ENCODE measurements around the gene MRPL51.
"Not testable (repeated sequence)": the region's sequence is repeated elsewhere in the genome, so short reads cannot be mapped to it uniquely, and the experiment has no call there.

MRPL51 gene

GRCh38 chr12:6478416-6478815, 14.6 kb downstream of the MRPL51 start:
- no peak for DNase-seq

GRCh38 chr12:6477601-6478377, 15.3 kb downstream of the MRPL51 start:
- DNase-seq = not testable (repeated sequence)

- DNase-seq = no peak
Observed at GRCh38 chr12:6476489-6476888, 16.6 kb downstream of the MRPL51 start.

- DNase-seq = not testable (repeated sequence)
Observed at GRCh38 chr12:6475233-6475975, 17.7 kb downstream of the MRPL51 start.

GRCh38 chr12:6472491-6472890, 20.6 kb downstream of the MRPL51 start:
- DNase-seq = no peak

- no peak for DNase-seq
Observed at GRCh38 chr12:6471989-6472360, 21.1 kb downstream of the MRPL51 start.

- peak; percentile 93 for DNase-seq
Observed at GRCh38 chr12:6470375-6471163, 22.5 kb downstream of the MRPL51 start, which contains the start of gene VAMP1. VAMP1 (minus strand) TSS chr12:6470677; CDS start chr12:6470531, 146 bp downstream.

- no peak for DNase-seq
Observed at GRCh38 chr12:6469609-6470374, 23.3 kb downstream of the MRPL51 start.

- DNase-seq = no peak
Observed at GRCh38 chr12:6469092-6469491, 24.0 kb downstream of the MRPL51 start.

- DNase-seq = no peak
Observed at GRCh38 chr12:6468283-6468575, 24.8 kb downstream of the MRPL51 start.

- not testable (repeated sequence) for DNase-seq
Observed at GRCh38 chr12:6467571-6468282, 25.3 kb downstream of the MRPL51 start.

- DNase-seq = not testable (repeated sequence)
Observed at GRCh38 chr12:6466751-6467150, 26.3 kb downstream of the MRPL51 start.

- no peak for DNase-seq
Observed at GRCh38 chr12:6466184-6466573, 26.9 kb downstream of the MRPL51 start.

- DNase-seq = peak; percentile 14
Observed at GRCh38 chr12:6465467-6466183, 27.4 kb downstream of the MRPL51 start.

- no peak for DNase-seq
Observed at GRCh38 chr12:6464531-6464930, 28.5 kb downstream of the MRPL51 start.

- no peak for DNase-seq
Observed at GRCh38 chr12:6463858-6464257, 29.2 kb downstream of the MRPL51 start.

GRCh38 chr12:6463216-6463615, 29.8 kb downstream of the MRPL51 start:
- no peak for DNase-seq

GRCh38 chr12:6462234-6462995, 30.6 kb downstream of the MRPL51 start:
- DNase-seq = no peak

- no peak for DNase-seq
Observed at GRCh38 chr12:6461401-6462233, 31.4 kb downstream of the MRPL51 start.
